Endothelial cell (in vitro differentiated cells): ENCODE data around the gene IL20RA. TPM values are rescaled to one million over a fixed set of nuclear protein-coding genes. Genes with fewer than 3 reads are reported as not detected.

Source experiments
- DNase-seq: peaks from one replicate; pipeline ENCODE4 v3.0.0; 2021; ENCODE audit warnings: low spot score
- H3K27ac Mint-ChIP-seq: one replicate; pipeline ENCODE4 v1.8.0; 2021; ENCODE audit warnings: mixed read lengths, inconsistent platforms; ENCODE audit not compliant: unreplicated experiment
- H3K27me3 Mint-ChIP-seq: one replicate; pipeline ENCODE4 v1.8.0; 2021; ENCODE audit warnings: mild to moderate bottlenecking, moderate library complexity, mixed read lengths, inconsistent platforms; ENCODE audit not compliant: unreplicated experiment
- H3K36me3 Mint-ChIP-seq: one replicate; pipeline ENCODE4 v1.8.0; 2021; ENCODE audit warnings: mild to moderate bottlenecking, low read depth, mixed read lengths, inconsistent platforms; ENCODE audit not compliant: unreplicated experiment
- H3K4me1 Mint-ChIP-seq: one replicate; pipeline ENCODE4 v1.8.0; 2021; ENCODE audit warnings: mild to moderate bottlenecking, mixed read lengths, inconsistent platforms; ENCODE audit not compliant: unreplicated experiment
- H3K4me3 Mint-ChIP-seq: one replicate; pipeline ENCODE4 v1.8.0; 2021; ENCODE audit warnings: mild to moderate bottlenecking, mixed read lengths, inconsistent platforms; ENCODE audit not compliant: unreplicated experiment
- H3K9me3 Mint-ChIP-seq: one replicate; pipeline ENCODE4 v1.8.0; 2021; ENCODE audit warnings: mixed read lengths, inconsistent platforms; ENCODE audit not compliant: unreplicated experiment
- total RNA-seq: library from RNA; stranded (reverse); fragmentation: NEBNext Ultra II Directional; extraction: Animal tissue kit (Norgen Biotek cat#: 25700); gene quantifications from one replicate; pipeline ENCODE4 v1.2.1, GENCODE V29; 2021; ENCODE audit not compliant: unreplicated experiment
- TF ChIP-seq, protein P1 (sequence below): fragments of 200-600 bp; sonication (generic); IDR thresholded peaks from one replicate; pipeline ENCODE4 v1.5.0; 2021; ENCODE audit warnings: antibody characterized with exemption; ENCODE audit not compliant: unreplicated experiment

Gene IL20RA
- total RNA-seq, 1 donor from 2014 or later: 0.10 TPM

DNA sequence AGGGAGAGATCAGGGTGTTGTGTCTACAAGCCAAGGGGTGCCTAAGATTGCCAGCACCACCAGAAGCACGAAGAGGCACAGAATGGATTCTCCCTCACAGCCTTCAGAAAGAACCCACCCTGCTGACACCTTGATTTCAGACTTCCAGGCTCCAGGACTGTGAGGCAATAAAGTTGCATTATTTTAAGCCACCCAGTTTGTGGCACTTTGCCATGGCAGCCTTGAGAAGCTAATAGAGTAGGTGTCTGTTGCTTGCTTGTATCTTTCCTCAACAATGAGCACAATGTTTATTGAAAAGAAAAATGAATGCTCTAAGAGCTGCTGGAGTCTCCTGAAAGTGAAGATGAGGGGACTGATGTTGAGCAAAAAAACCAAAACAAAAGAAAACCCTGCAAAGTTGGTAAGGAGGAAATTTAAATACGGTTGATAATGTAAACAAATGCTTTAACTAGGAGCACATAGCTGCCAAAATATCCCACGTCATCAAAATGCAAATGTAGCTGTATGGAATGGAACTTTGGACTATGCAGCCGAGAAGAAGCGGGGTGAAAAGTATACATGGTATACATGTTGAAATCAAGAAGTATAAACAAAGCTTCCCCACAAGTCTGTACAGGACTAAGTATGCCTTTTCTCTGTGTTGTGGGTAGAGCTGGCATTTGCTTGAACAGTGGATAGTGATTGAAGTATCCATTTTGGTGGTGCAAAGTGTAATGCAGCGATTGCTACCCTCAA lies 8.0 kb downstream of the IL20RA start:
- DNase-seq: no peak
- Mint-ChIP-seq H3K27ac (no peak overlapping the region), H3K4me3 (no peak overlapping the region), H3K36me3 (no peaks in the 10 kb centered on the region), H3K27me3 (no peaks in the 10 kb centered on the region), H3K4me1 (no peaks in the 10 kb centered on the region), H3K9me3 (peaks cover 4% of the 10 kb centered on the region)
- TF ChIP-seq, protein P1, sequence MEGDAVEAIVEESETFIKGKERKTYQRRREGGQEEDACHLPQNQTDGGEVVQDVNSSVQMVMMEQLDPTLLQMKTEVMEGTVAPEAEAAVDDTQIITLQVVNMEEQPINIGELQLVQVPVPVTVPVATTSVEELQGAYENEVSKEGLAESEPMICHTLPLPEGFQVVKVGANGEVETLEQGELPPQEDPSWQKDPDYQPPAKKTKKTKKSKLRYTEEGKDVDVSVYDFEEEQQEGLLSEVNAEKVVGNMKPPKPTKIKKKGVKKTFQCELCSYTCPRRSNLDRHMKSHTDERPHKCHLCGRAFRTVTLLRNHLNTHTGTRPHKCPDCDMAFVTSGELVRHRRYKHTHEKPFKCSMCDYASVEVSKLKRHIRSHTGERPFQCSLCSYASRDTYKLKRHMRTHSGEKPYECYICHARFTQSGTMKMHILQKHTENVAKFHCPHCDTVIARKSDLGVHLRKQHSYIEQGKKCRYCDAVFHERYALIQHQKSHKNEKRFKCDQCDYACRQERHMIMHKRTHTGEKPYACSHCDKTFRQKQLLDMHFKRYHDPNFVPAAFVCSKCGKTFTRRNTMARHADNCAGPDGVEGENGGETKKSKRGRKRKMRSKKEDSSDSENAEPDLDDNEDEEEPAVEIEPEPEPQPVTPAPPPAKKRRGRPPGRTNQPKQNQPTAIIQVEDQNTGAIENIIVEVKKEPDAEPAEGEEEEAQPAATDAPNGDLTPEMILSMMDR: no peak

DNA sequence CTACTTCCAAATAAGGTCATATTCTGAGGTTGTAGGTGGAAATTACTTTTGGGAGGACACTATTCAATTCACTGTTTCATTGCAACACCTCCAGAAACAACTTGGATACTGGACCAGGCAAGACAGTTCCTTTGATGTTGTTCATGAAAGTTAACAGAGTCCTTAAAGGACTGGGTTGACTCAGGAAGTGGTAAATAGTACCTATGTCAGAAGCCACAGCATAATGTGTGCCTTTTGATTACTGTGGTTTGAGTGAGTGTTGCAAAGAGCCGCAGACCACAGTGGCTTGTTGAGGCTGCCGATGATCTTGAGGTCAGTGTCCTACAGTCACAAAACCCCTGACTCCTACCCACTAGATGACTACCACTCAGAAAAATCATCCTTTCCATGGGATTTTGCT lies 10.9 kb downstream of the IL20RA start:
- H3K27me3 Mint-ChIP-seq: peaks cover 1% of the 10 kb centered on the region
- H3K36me3 Mint-ChIP-seq: no peaks in the 10 kb centered on the region
- no peaks in the 10 kb centered on the region for H3K9me3 Mint-ChIP-seq
- H3K4me1 Mint-ChIP-seq: no peaks in the 10 kb centered on the region
- DNase-seq: no peak
- H3K4me3 Mint-ChIP-seq: no peak overlapping the region
- no peak overlapping the region for H3K27ac Mint-ChIP-seq
- TF ChIP-seq, protein P1: no peak

DNA sequence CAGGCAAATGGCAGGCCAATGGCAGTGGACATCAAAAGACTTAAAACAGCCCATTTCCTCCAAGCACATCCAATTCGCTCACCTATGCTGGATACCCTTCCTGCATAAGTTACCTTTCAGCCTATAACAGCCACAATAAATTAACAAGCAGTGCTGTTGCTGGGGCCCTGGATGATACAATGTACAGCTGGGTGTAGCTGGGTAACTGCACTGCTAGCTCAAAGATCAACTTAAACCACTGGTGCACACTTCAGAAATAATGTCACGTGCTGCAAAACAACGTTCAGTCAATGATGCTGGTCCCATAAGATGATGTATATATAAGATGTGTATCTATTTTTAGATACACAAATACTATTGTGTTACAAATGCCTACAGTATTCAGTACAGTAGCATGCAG lies 13.6 kb downstream of the IL20RA start:
- no peaks in the 10 kb centered on the region for H3K9me3 Mint-ChIP-seq
- TF ChIP-seq, protein P1: no peak
- DNase-seq: no peak
- no peak overlapping the region for H3K4me3 Mint-ChIP-seq
- H3K27me3 Mint-ChIP-seq: peaks cover 1% of the 10 kb centered on the region
- peaks cover 7% of the 10 kb centered on the region for H3K4me1 Mint-ChIP-seq
- H3K27ac Mint-ChIP-seq: no peak overlapping the region
- H3K36me3 Mint-ChIP-seq: no peaks in the 10 kb centered on the region

DNA sequence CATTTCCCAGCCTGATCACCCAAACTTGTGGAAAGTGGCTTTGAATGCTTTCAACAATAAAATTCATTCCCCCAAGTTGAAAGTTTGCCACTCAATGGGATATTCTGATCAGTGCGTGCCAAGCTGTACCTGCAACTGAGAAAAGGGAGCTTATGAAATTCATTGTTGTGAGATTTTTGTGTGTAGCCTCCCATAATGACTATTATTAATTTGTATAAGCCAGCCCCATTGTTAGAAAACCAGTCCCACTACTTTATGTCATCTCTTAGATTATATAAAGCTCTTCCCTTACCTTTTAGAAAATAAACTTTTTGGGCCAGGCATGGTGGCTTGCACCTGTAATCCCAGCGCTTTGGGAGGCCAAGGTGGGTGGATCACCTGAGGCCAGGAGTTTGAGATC lies 15.9 kb downstream of the IL20RA start:
- TF ChIP-seq, protein P1: no peak
- Mint-ChIP-seq H3K9me3 (no peaks in the 10 kb centered on the region), H3K27me3 (peaks cover 1% of the 10 kb centered on the region), H3K27ac (no peak overlapping the region), H3K36me3 (no peaks in the 10 kb centered on the region), H3K4me1 (peaks cover 8% of the 10 kb centered on the region), H3K4me3 (no peak overlapping the region)
- DNase-seq: no peak
